Lung (tissue), 12 donors: ENCODE data around the gene TFAP2D. TPM values are rescaled to one million over a fixed set of nuclear protein-coding genes. Genes with fewer than 3 reads are reported as not detected.

ENCODE experiments used
- ATAC-seq: fragments of 200-7000 bp; cut with Tn5 transposase; one replicate; pipeline ENCODE4 v1.9.1; 2020; ENCODE audit warnings: moderate number of reproducible peaks; ENCODE audit not compliant: insufficient read depth, low FRiP score
- DNase-seq, 3 donors: peaks; one replicate each; pipeline ENCODE4 v3.0.0-alpha.2; 2013 to 2017
- H3K27ac ChIP-seq, 2 donors: one replicate each; pipeline ENCODE4 v1.5.1; 2013; ENCODE audit warnings: mild to moderate bottlenecking in 2 of 2, moderate library complexity in 2 of 2, control low read depth in 1 of 2, inconsistent platforms in 1 of 2, low read depth in 1 of 2, low read length in 1 of 2
- H3K27me3 ChIP-seq, 3 donors: one replicate each; pipeline ENCODE4 v1.5.1; 2013; ENCODE audit warnings: low read length in 2 of 3; ENCODE audit not compliant: control insufficient read depth in 3 of 3, insufficient read depth in 3 of 3
- H3K36me3 ChIP-seq, 4 donors: one replicate each; pipeline ENCODE4 v1.5.1; 2013; ENCODE audit warnings: low read length in 4 of 4, mild to moderate bottlenecking in 1 of 4, moderate library complexity in 1 of 4; ENCODE audit not compliant: control insufficient read depth in 4 of 4, insufficient read depth in 4 of 4
- H3K4me1 ChIP-seq, 5 donors: one replicate each; pipeline ENCODE4 v1.5.1; 2013; ENCODE audit warnings: low read length in 5 of 5, mild to moderate bottlenecking in 2 of 5, moderate library complexity in 1 of 5; ENCODE audit not compliant: control insufficient read depth in 5 of 5, insufficient read depth in 5 of 5
- H3K4me3 ChIP-seq: one replicate; pipeline ENCODE4 v1.5.1; 2013; ENCODE audit warnings: mild to moderate bottlenecking, control low read depth, moderate library complexity
- H3K9ac ChIP-seq, 2 donors: one replicate each; pipeline ENCODE4 v1.5.1; 2013; ENCODE audit warnings: low read length in 2 of 2, control low read depth in 1 of 2; ENCODE audit not compliant: insufficient read depth in 1 of 2
- H3K9me3 ChIP-seq, 4 donors: one replicate each; pipeline ENCODE4 v1.5.1; 2013; ENCODE audit warnings: low read length in 3 of 4, mild to moderate bottlenecking in 1 of 4, moderate library complexity in 1 of 4; ENCODE audit not compliant: control insufficient read depth in 4 of 4, insufficient read depth in 3 of 4
- WGBS, 2 donors: extraction: QIAGEN DNeasy Blood & Tissue Kit; methylation state at CpG; one replicate each; pipeline ENCODE4 v1.1.7; 2013; 5-methylcytosine and 5-hydroxymethylcytosine counted together
- polyA plus RNA-seq, 2 donors: library from polyadenylated mRNA; stranded (reverse); fragments of 200-250 nt; gene quantifications; one replicate each; pipeline ENCODE4 v1.2.1, GENCODE V29; 2013
- total RNA-seq, 2 donors: library from RNA; depleted of rRNA in 1 of 2; stranded (reverse); fragments of >200 nt in 1 of 2; gene quantifications; one replicate each; pipeline ENCODE4 v1.2.1, GENCODE V29; 2014 to 2021
- TF ChIP-seq, protein P1 (sequence below): IDR thresholded peaks from 2 replicates; pipeline ENCODE4 v1.5.1; 2012; ENCODE audit warnings: mild to moderate bottlenecking; ENCODE audit errors: control extremely low read depth, extremely low read depth
- donor health status: control.
- donor health status: control.
- donor health status: Bipolar disorder and iron deficiency.
- donor health status: healthy.
- donor health status: DM: yes; HTN: yes; CAD: no.

Gene TFAP2D
- total and polyA plus RNA-seq, 4 donors = not detected

DNA sequence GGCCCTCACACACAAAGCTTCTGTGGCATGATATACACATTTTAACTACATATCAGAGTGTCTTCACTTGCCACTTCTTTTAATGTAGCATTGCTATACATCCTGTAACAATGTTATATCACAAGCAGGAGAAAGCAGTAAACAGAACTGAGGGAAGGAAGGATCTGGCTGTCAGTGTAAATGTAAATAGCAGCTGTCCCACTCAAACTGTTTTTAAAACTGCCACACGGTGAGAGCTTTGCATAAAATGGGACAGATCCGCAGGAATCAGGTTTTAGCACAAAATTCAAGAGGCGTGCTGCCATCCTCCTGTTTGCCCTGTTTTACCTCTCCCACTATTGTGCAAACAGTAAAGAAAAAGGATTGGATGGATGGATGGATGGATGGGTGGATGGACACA, 28.8 kb downstream of the TFAP2D start:
- no peak for DNase-seq
- no peak overlapping the region for H3K4me3 ChIP-seq
- no peak overlapping the region for H3K9ac ChIP-seq
- ATAC-seq = no peak
- no peaks in the 10 kb centered on the region for H3K36me3 ChIP-seq
- WGBS, 2 donors = 43 to 44% methylated on average over 3 of the region's 3 CpGs
- H3K4me1 ChIP-seq = no peaks in the 10 kb centered on the region
- TF ChIP-seq, protein P1, sequence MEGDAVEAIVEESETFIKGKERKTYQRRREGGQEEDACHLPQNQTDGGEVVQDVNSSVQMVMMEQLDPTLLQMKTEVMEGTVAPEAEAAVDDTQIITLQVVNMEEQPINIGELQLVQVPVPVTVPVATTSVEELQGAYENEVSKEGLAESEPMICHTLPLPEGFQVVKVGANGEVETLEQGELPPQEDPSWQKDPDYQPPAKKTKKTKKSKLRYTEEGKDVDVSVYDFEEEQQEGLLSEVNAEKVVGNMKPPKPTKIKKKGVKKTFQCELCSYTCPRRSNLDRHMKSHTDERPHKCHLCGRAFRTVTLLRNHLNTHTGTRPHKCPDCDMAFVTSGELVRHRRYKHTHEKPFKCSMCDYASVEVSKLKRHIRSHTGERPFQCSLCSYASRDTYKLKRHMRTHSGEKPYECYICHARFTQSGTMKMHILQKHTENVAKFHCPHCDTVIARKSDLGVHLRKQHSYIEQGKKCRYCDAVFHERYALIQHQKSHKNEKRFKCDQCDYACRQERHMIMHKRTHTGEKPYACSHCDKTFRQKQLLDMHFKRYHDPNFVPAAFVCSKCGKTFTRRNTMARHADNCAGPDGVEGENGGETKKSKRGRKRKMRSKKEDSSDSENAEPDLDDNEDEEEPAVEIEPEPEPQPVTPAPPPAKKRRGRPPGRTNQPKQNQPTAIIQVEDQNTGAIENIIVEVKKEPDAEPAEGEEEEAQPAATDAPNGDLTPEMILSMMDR = no peak
- no peaks in the 10 kb centered on the region for H3K9me3 ChIP-seq
- no peak overlapping the region for H3K27ac ChIP-seq
- H3K27me3 ChIP-seq = peaks cover 0 to 3% (median 0%) of the 10 kb centered on the region in 3 donors

DNA sequence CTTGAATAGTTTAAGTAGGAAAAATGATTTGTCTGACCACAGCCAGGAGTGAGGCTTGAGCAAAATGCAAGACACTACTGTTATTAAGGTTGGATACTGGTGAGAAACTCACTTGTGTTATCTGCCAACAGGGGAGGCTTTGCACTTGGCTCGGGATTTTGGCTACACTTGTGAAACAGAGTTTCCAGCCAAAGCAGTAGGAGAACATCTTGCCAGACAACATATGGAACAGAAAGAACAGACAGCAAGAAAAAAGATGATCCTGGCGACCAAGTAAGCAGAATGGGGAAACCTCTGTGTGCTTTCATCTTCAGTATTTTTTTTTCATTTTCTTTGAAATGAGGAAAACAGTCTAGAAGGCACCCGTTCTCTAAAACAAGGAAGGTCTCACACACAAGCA, 31.6 kb downstream of the TFAP2D start:
- ATAC-seq (no peak), DNase-seq (no peak)
- Histone ChIP-seq H3K36me3 (no peaks in the 10 kb centered on the region), H3K9me3 (no peaks in the 10 kb centered on the region), H3K9ac (no peak overlapping the region), H3K27ac (no peak overlapping the region), H3K27me3 (peaks cover 0 to 5% (median 0%) of the 10 kb centered on the region in 3 donors), H3K4me1 (no peaks in the 10 kb centered on the region), H3K4me3 (no peak overlapping the region)
- TF ChIP-seq, protein P1 = no peak
- 59 to 71% methylated on average over 3 of the region's 3 CpGs for WGBS, 2 donors

DNA sequence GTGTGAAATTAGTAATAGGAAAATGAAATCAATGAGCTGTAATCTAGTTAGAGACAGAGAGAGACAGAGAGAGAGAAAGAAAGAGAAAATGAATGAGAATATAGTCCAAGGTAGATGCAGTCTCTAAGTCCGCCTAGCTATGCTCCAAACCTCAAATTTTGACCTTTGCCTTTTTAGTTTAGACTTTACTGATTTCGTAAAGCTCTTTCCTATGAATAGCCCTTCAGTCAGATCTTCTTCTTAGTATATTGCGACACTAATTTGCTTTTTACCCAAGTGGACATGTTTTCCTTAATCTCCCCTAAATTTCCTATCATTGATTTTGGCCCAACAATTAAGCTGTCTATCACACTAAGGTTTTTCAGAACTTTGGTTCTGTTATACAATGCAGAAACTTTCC, 49.5 kb downstream of the TFAP2D start:
- Histone ChIP-seq H3K27me3 (no peaks in the 10 kb centered on the region), H3K9ac (no peak overlapping the region)
- ATAC-seq = no peak

DNA sequence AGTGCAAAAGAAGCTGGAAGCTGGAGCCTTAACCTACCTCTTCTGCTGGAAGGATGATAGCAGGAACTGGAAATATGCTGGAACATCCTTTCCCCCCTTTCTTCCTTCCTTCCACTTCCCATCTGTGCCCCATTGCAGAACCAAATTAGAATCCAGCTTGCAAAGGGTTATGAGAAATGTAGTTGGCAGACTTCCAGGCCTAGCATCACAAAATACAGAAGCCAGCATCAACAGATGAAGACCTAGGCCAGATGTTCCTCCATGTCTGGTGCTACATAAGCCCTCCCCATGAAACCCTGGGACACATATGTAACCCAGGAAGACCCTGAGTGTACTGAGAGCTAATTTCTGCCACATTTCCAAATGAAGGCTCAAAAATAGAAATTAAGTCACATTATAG, 65.4 kb downstream of the TFAP2D start:
- no peaks in the 10 kb centered on the region for H3K27me3 ChIP-seq
- no peak for ATAC-seq
- H3K9me3 ChIP-seq = no peaks in the 10 kb centered on the region
- no peak overlapping the region for H3K9ac ChIP-seq
- no peak overlapping the region for H3K4me3 ChIP-seq
- peak in 2 of 3 donors; percentile 12 to 15 for DNase-seq
- TF ChIP-seq, protein P1 = no peak
- no peaks in the 10 kb centered on the region for H3K4me1 ChIP-seq
- H3K36me3 ChIP-seq = no peaks in the 10 kb centered on the region
- H3K27ac ChIP-seq = no peak overlapping the region

More for the DNA sequence above, 49.5 kb downstream of the TFAP2D start:
- no peaks in the 10 kb centered on the region for H3K36me3 ChIP-seq
- DNase-seq = no peak
- peaks cover 0 to 3% (median 0%) of the 10 kb centered on the region in 4 donors for H3K9me3 ChIP-seq
- 74 to 81% methylated on average over 3 of the region's 3 CpGs for WGBS, 2 donors
- TF ChIP-seq, protein P1 = no peak
- H3K27ac ChIP-seq = no peak overlapping the region
- H3K4me3 ChIP-seq = no peak overlapping the region
- no peaks in the 10 kb centered on the region for H3K4me1 ChIP-seq
